ENCODE data around the gene KCTD16. TPM values are rescaled to one million over a fixed set of nuclear protein-coding genes. Genes with fewer than 3 reads are reported as not detected.

KCTD16 gene
- total and polyA plus RNA-seq, 12 donors = 0.04 to 2.1 (median 0.48) TPM; not detected in 1

GRCh38 chr5:144187699-144188294 lies 17.1 kb downstream of the KCTD16 start:
- intact Hi-C loops (cut with DNase I) = no loop called here
- no peak for TF ChIP-seq POLR2A (IDR thresholded peaks at IDR 0.05)
- TF ChIP-seq CTCF (IDR thresholded peaks at IDR 0.05) = no peak
- WGBS, 4 donors = 10 to 16% (median 11%) methylated on average over 2 of the region's 2 CpGs
- H3K36me3 ChIP-seq (replicated peaks in 1 of 2) = no peaks in the 10 kb centered on the region
- no peaks in the 10 kb centered on the region for H3K27me3 ChIP-seq
- H3K27ac ChIP-seq = no peak overlapping the region
- no peak overlapping the region for H3K4me3 ChIP-seq
- H3K9me3 ChIP-seq (replicated peaks in 1 of 3) = no peaks in the 10 kb centered on the region
- peak in 6 of 7 donors; percentile 42 to 76 (median 51) for DNase-seq
- H3K4me1 ChIP-seq (replicated peaks in 1 of 2) = peaks cover 0 to 12% of the 10 kb centered on the region in 2 donors

- WGBS, 4 donors = 31 to 39% (median 35%) methylated on average over 10 of the region's 10 CpGs
These were observed 19.2 kb downstream of the KCTD16 start for GRCh38 chr5:144189800-144190429.

GRCh38 chr5:144191531-144191930 lies 20.9 kb downstream of the KCTD16 start:
- Histone ChIP-seq H3K4me3 (peak overlapping the region in 1 of 4 donors; percentile 16), H3K27ac (no peak overlapping the region), H3K27me3 (no peaks in the 10 kb centered on the region), H3K36me3 (replicated peaks in 1 of 2) (no peaks in the 10 kb centered on the region), H3K4me1 (replicated peaks in 1 of 2) (peaks cover 0 to 12% of the 10 kb centered on the region in 2 donors), H3K9me3 (replicated peaks in 1 of 3) (no peaks in the 10 kb centered on the region)
- intact Hi-C loops (cut with DNase I) = no loop called here
- TF ChIP-seq CTCF (IDR thresholded peaks at IDR 0.05) (no peak), POLR2A (IDR thresholded peaks at IDR 0.05) (no peak)
- 37 to 86% (median 79%) methylated on average over 3 of the region's 3 CpGs for WGBS, 4 donors
- no peak for DNase-seq

More at GRCh38 chr5:144189800-144190429, 19.2 kb downstream of the KCTD16 start:
- no peaks in the 10 kb centered on the region for H3K27me3 ChIP-seq
- DNase-seq = peak in 6 of 7 donors; percentile 19 to 65 (median 32)
- H3K27ac ChIP-seq = peak overlapping the region in 1 of 5 donors; percentile 6
- H3K9me3 ChIP-seq (replicated peaks in 1 of 3) = no peaks in the 10 kb centered on the region
- no peak for TF ChIP-seq CTCF (IDR thresholded peaks at IDR 0.05)
- no peak for TF ChIP-seq POLR2A (IDR thresholded peaks at IDR 0.05)
- intact Hi-C loops (cut with DNase I) = no loop called here
- peaks cover 0 to 12% of the 10 kb centered on the region in 2 donors for H3K4me1 ChIP-seq (replicated peaks in 1 of 2)
- H3K4me3 ChIP-seq = no peak overlapping the region
- no peaks in the 10 kb centered on the region for H3K36me3 ChIP-seq (replicated peaks in 1 of 2)

- no peaks in the 10 kb centered on the region for H3K36me3 ChIP-seq (replicated peaks in 1 of 2)
- no peak overlapping the region for H3K27ac ChIP-seq
- intact Hi-C loops (cut with DNase I) = no loop called here
- TF ChIP-seq CTCF (IDR thresholded peaks at IDR 0.05) (peak in 5 of 6 experiments; percentile 19 to 44 (median 35)), POLR2A (IDR thresholded peaks at IDR 0.05) (no peak)
- peak overlapping the region in 1 of 4 donors; percentile 16 for H3K4me3 ChIP-seq
- no peaks in the 10 kb centered on the region for H3K9me3 ChIP-seq (replicated peaks in 1 of 3)
- WGBS, 4 donors = 5 to 15% (median 14%) methylated on average over 3 of the region's 3 CpGs
- H3K4me1 ChIP-seq (replicated peaks in 1 of 2) = peaks cover 0 to 12% of the 10 kb centered on the region in 2 donors
- no peak for DNase-seq
- no peaks in the 10 kb centered on the region for H3K27me3 ChIP-seq
These were observed 21.3 kb downstream of the KCTD16 start for GRCh38 chr5:144191998-144192397.
